Endothelial cell of umbilical vein (primary cell): ENCODE measurements around the gene PLEKHG4. TPM values are rescaled to one million over a fixed set of nuclear protein-coding genes. Genes with fewer than 3 reads are reported as not detected.

Experiments
- BruUV-seq: library from RNA; stranded (reverse); fragments of 400-500 nt; replicated peaks from 2 replicates; lab custom pipeline; 2021; lab: Mats Ljungman, UMichigan
- CTCF ChIA-PET: fragments of 300-600, 350-600 bp; sonication (Branson Sonifier 250); formaldehyde crosslinking; loops from one replicate; lab custom pipeline; 2021; ENCODE audit warnings: antibody characterized with exemption, inconsistent platforms; lab: Charles Lee
- POLR2A ChIA-PET: fragments of 300-600, 350-600 bp; sonication (Branson Sonifier 250); formaldehyde crosslinking; loops from one replicate; lab custom pipeline; 2021; ENCODE audit warnings: antibody characterized with exemption, inconsistent platforms; lab: Charles Lee
- DNase-seq: peaks from one replicate; pipeline ENCODE4 v3.0.0-alpha.2; 2011; ENCODE audit warnings: low read depth, low spot score
- FAIRE-seq: peaks from 2 replicates; lab custom pipeline; 2011; peaks lifted over from hg19 to GRCh38; lab: Jason Lieb, UNC
- H2AFZ ChIP-seq: 2 replicates; pipeline ENCODE4 v1.6.0; 2012; ENCODE audit warnings: low read depth, low read length, control low read depth, inconsistent platforms
- H3K27ac ChIP-seq: 2 replicates; pipeline ENCODE4 v1.5.1; 2011; ENCODE audit warnings: low read depth, mild to moderate bottlenecking, control low read depth, low read length, moderate library complexity; ENCODE audit not compliant: insufficient read depth
- H3K27me3 ChIP-seq, 2 experiments: 2 replicates each; pipeline versions ENCODE4 v1.6.0 to v1.6.1; 2011; ENCODE audit warnings: low read length in 2 of 2, mixed read lengths in 1 of 2; ENCODE audit not compliant: control insufficient read depth in 2 of 2, insufficient read depth in 2 of 2
- H3K36me3 ChIP-seq, 2 experiments: 2 replicates in 1 of 2; 3 replicates in 1 of 2; pipeline ENCODE4 v1.5.1; 2011; ENCODE audit warnings: low read length in 2 of 2, mild to moderate bottlenecking in 1 of 2, moderate library complexity in 1 of 2; ENCODE audit not compliant: control insufficient read depth in 2 of 2, insufficient read depth in 2 of 2; ENCODE audit errors: extremely low read depth in 1 of 2
- H3K4me1 ChIP-seq: 3 replicates; pipeline ENCODE4 v1.5.1; 2011; ENCODE audit warnings: mild to moderate bottlenecking, low read length; ENCODE audit not compliant: control insufficient read depth, insufficient read depth; ENCODE audit errors: extremely low read depth
- H3K4me2 ChIP-seq: 2 replicates; pipeline ENCODE4 v1.6.1; 2011; ENCODE audit warnings: low read length, control low read depth, mixed read lengths; ENCODE audit not compliant: insufficient read depth
- H3K4me3 ChIP-seq, 3 experiments: fragments of 200-600 bp in 1 of 3; sonication (generic), shearing (Covaris generic) in 1 of 3; replicated peaks in 1 of 3; 2 replicates each; pipeline ENCODE4 v1.5.1; 2011 to 2016; ENCODE audit warnings: control low read depth in 3 of 3, low read length in 3 of 3, mild to moderate bottlenecking in 2 of 3, inconsistent platforms in 1 of 3, low read depth in 1 of 3, moderate library complexity in 1 of 3; ENCODE audit not compliant: insufficient read depth in 1 of 3
- H3K79me2 ChIP-seq: 2 replicates; pipeline ENCODE4 v1.6.0; 2012; ENCODE audit warnings: low read length, inconsistent platforms; ENCODE audit not compliant: control insufficient read depth, insufficient read depth
- H3K9ac ChIP-seq: replicated peaks from 2 replicates; pipeline ENCODE3; 2011; ENCODE audit warnings: low read length, control low read depth; ENCODE audit not compliant: insufficient read depth; ENCODE audit errors: extremely low read depth
- H3K9me1 ChIP-seq: replicated peaks from 3 replicates; pipeline ENCODE4 v1.6.0; 2011; ENCODE audit warnings: mild to moderate bottlenecking, low read length; ENCODE audit not compliant: control insufficient read depth, insufficient read depth; ENCODE audit errors: extremely low read depth
- H3K9me3 ChIP-seq: replicated peaks from 2 replicates; pipeline ENCODE4 v1.5.1; 2012; ENCODE audit warnings: low read length, inconsistent platforms; ENCODE audit not compliant: control insufficient read depth, insufficient read depth
- H4K20me1 ChIP-seq: replicated peaks from 2 replicates; pipeline ENCODE3; 2011; ENCODE audit warnings: mild to moderate bottlenecking, low read length; ENCODE audit not compliant: control insufficient read depth, insufficient read depth; ENCODE audit errors: extremely low read depth
- CTCF ChIP-seq, 2 donors: IDR thresholded peaks; 1 replicate in 1 of 2; 2 replicates in 1 of 2; pipeline ENCODE4 v1.5.1; 2011; ENCODE audit warnings: low read length in 2 of 2, mild to moderate bottlenecking in 2 of 2, moderate library complexity in 2 of 2, control low read depth in 1 of 2, inconsistent platforms in 1 of 2, low read depth in 1 of 2; ENCODE audit not compliant: insufficient read depth in 1 of 2; ENCODE audit errors: extremely low read depth in 1 of 2
- EZH2 ChIP-seq: IDR thresholded peaks from 2 replicates; pipeline ENCODE4 v1.6.1; 2012; ENCODE audit warnings: borderline replicate concordance, low read depth, mild to moderate bottlenecking, moderate library complexity, low read length, inconsistent platforms; ENCODE audit not compliant: severe bottlenecking
- FOS ChIP-seq: IDR thresholded peaks from 2 replicates; pipeline ENCODE4 v1.6.1; 2011; ENCODE audit warnings: mild to moderate bottlenecking, low read length, moderate library complexity, borderline replicate concordance; ENCODE audit not compliant: insufficient read depth
- GATA2 ChIP-seq: IDR thresholded peaks from 2 replicates; pipeline ENCODE4 v1.7.0; 2011; ENCODE audit warnings: low read depth, mild to moderate bottlenecking, moderate library complexity, mixed read lengths, low read length; ENCODE audit not compliant: insufficient read length, insufficient read depth
- JUN ChIP-seq: IDR thresholded peaks from 2 replicates; pipeline ENCODE4 v1.6.1; 2011; ENCODE audit warnings: borderline replicate concordance, low read depth; ENCODE audit not compliant: insufficient read length, insufficient read depth
- MYC ChIP-seq: IDR thresholded peaks from one replicate; pipeline ENCODE4 v1.6.1; 2011; ENCODE audit warnings: mild to moderate bottlenecking, low read depth, low read length
- POLR2A ChIP-seq: IDR thresholded peaks from 2 replicates; pipeline ENCODE4 v1.6.1; 2012; ENCODE audit warnings: low read depth, mild to moderate bottlenecking, control low read depth, low read length
- POLR2AphosphoS5 ChIP-seq: IDR thresholded peaks from 2 replicates; pipeline ENCODE4 v1.6.1; 2012; ENCODE audit warnings: low read depth, mild to moderate bottlenecking, control low read depth, low read length, moderate library complexity; ENCODE audit not compliant: insufficient read depth
- dilution Hi-C: fragments of 300-500 bp; cut with MboI; formaldehyde crosslinking; loops from one replicate; pipeline ENCODE4 v1.15.0; 2019; ENCODE audit warnings: low sequenced_read_pairs; ENCODE audit not compliant: extremely low pct_ligation_motif_present
- intact Hi-C: fragments of 100-400 bp; cut with micrococcal nuclease; formaldehyde crosslinking; loops from one replicate; pipeline ENCODE4 v1.10.0; 2022
- polyA plus RNA-seq, 4 experiments: library from polyadenylated mRNA; depleted of rRNA in 3 of 4; stranded (reverse) in 3 of 4; unstranded in 1 of 4; fragments of >200 nt; gene quantifications; 2 replicates each; pipeline versions ENCODE4 v1.2.1 to v1.2.3, GENCODE V29; 2011 to 2012; ENCODE audit warnings: missing spikeins in 1 of 4
- total RNA-seq: library from RNA; stranded (reverse); gene quantifications from 2 replicates; pipeline ENCODE4 v1.2.3, GENCODE V29; 2021
- TF ChIP-seq, protein P1 (sequence below): IDR thresholded peaks from 2 replicates; pipeline ENCODE4 v1.6.1; 2011; ENCODE audit not compliant: insufficient read depth, insufficient read length

Gene PLEKHG4
- total and polyA plus RNA-seq, 2 donors (not counting 3 experiments of a cell fraction or from before 2014, with no cell fraction given), result 26.6 to 34.8 TPM

- intact Hi-C loops, result no loop called here
- Histone ChIP-seq H3K4me1 (no peaks in the 10 kb centered on the region), H2AFZ (no peak overlapping the region), H3K36me3 (no peaks in the 10 kb centered on the region), H3K9ac (no peak overlapping the region), H3K4me2 (no peak overlapping the region), H3K4me3 (no peak overlapping the region), H3K27ac (no peak overlapping the region), H3K9me1 (no peaks in the 10 kb centered on the region), H4K20me1 (no peaks in the 10 kb centered on the region), H3K9me3 (no peaks in the 10 kb centered on the region), H3K27me3 (no peaks in the 10 kb centered on the region), H3K79me2 (no peaks in the 10 kb centered on the region)
- DNase-seq (no peak), FAIRE-seq (no peak)
- dilution Hi-C loops, result no loop called here
- TF ChIP-seq FOS (no peak), CTCF (IDR thresholded peaks at IDR 0.05; ENCODE audit: extremely low read depth in 1 of 2, insufficient read depth in 1 of 2, low read depth in 1 of 2, low read length in 2 of 2) (no peak), POLR2A (no peak), JUN (no peak), EZH2 (no peak), MYC (no peak), GATA2 (no peak), POLR2AphosphoS5 (no peak)
- TF ChIP-seq, protein P1, sequence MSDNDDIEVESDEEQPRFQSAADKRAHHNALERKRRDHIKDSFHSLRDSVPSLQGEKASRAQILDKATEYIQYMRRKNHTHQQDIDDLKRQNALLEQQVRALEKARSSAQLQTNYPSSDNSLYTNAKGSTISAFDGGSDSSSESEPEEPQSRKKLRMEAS, result no peak
- ChIA-PET CTCF (interaction anchor here (2.1 kb wide), 1 partner anchor 97 kb away, joined by 6 read pairs; no protein-coding TSS in a partner anchor), POLR2A (no interaction called here)
- BruUV-seq, result no TSS peak
Observed at GRCh38 chr16:67302970-67303369, 23.6 kb downstream of the PLEKHG4 start.
